Subcutaneous adipose tissue (tissue), 4 donors: ENCODE data around the gene PRKAG2. TPM values are rescaled to one million over a fixed set of nuclear protein-coding genes. Genes with fewer than 3 reads are reported as not detected.

ENCODE experiments used
- CTCF ChIP-seq: fragments of 450-650 bp; IDR thresholded peaks from one replicate; pipeline ENCODE4 v1.5.1; 2016; ENCODE audit warnings: low read depth, mild to moderate bottlenecking, control low read depth, antibody characterized with exemption, moderate library complexity
- total RNA-seq, 4 donors: library from RNA; depleted of rRNA; stranded (reverse); fragments of >200 nt; gene quantifications; one replicate each; pipeline ENCODE4 v1.1.0, GENCODE V29; 2016

PRKAG2 gene
- total RNA-seq, 4 donors from 2014 or later, result 47.1 to 77.6 (median 67.6) TPM

- TF ChIP-seq CTCF, result no peak
These were observed 9.9 kb downstream of the PRKAG2 start for GRCh38 chr7:151866761-151867655.

- no peak for TF ChIP-seq CTCF
These were observed 10.9 kb downstream of the PRKAG2 start for GRCh38 chr7:151866028-151866427.

GRCh38 chr7:151865070-151865670, 11.7 kb downstream of the PRKAG2 start:
- no peak for TF ChIP-seq CTCF

GRCh38 chr7:151864561-151864960, 12.4 kb downstream of the PRKAG2 start:
- no peak for TF ChIP-seq CTCF

- TF ChIP-seq CTCF, result no peak
These were observed 12.8 kb downstream of the PRKAG2 start for GRCh38 chr7:151864081-151864480.

GRCh38 chr7:151863386-151864079, 13.4 kb downstream of the PRKAG2 start:
- TF ChIP-seq CTCF, result no peak
